Fibroblast of pulmonary artery (primary cell): Measurements from ENCODE around the gene CNOT9.

Source experiments
- DNase-seq: peaks from one replicate; pipeline ENCODE4 v3.0.0-alpha.2; 2010; ENCODE audit warnings: low read depth
- H3K4me3 ChIP-seq: replicated peaks from 2 replicates; pipeline ENCODE4 v1.5.1; 2011; ENCODE audit warnings: low read depth, mild to moderate bottlenecking, control low read depth, low read length, moderate library complexity
- TF ChIP-seq, protein P1 (sequence below): IDR thresholded peaks from 2 replicates; pipeline ENCODE4 v1.5.1; 2011; ENCODE audit warnings: mild to moderate bottlenecking, control low read depth, low read length, inconsistent platforms; ENCODE audit errors: missing control alignments

CNOT9 gene

DNA sequence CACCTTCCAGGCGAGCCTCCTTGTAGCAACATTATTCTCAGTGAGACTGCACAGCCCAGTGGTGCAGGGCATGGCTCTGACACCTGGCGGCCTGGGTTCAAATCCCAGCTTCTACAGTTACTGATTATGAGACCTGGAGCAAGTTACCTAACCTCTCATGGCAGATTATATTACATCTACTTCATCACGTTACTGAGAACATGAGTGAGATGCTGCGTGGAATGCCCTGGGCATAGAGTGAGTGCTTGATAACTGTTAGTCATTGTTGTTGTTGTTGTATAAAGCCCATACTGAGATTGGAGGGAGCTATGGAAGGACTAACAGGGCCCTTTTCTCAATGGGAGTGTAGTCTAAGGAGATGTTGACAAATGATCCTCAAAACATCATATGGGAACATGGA is 57.7 kb downstream of the CNOT9 start:
- DNase-seq = no peak
- TF ChIP-seq, protein P1, sequence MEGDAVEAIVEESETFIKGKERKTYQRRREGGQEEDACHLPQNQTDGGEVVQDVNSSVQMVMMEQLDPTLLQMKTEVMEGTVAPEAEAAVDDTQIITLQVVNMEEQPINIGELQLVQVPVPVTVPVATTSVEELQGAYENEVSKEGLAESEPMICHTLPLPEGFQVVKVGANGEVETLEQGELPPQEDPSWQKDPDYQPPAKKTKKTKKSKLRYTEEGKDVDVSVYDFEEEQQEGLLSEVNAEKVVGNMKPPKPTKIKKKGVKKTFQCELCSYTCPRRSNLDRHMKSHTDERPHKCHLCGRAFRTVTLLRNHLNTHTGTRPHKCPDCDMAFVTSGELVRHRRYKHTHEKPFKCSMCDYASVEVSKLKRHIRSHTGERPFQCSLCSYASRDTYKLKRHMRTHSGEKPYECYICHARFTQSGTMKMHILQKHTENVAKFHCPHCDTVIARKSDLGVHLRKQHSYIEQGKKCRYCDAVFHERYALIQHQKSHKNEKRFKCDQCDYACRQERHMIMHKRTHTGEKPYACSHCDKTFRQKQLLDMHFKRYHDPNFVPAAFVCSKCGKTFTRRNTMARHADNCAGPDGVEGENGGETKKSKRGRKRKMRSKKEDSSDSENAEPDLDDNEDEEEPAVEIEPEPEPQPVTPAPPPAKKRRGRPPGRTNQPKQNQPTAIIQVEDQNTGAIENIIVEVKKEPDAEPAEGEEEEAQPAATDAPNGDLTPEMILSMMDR = no peak
- H3K4me3 ChIP-seq = no peak overlapping the region

- TF ChIP-seq, protein P1 = no peak
- DNase-seq = no peak
Observed at GRCh38 chr2:218627939-218628338, 59.3 kb downstream of the CNOT9 start.

GRCh38 chr2:218631837-218632236 is 63.2 kb downstream of the CNOT9 start:
- peak; percentile 86 for DNase-seq
- H3K4me3 ChIP-seq = no peak overlapping the region
- TF ChIP-seq, protein P1 = no peak

More at GRCh38 chr2:218627939-218628338, 59.3 kb downstream of the CNOT9 start:
- H3K4me3 ChIP-seq = no peak overlapping the region

- TF ChIP-seq, protein P1 = no peak
- DNase-seq = no peak
- no peak overlapping the region for H3K4me3 ChIP-seq
Observed at GRCh38 chr2:218635719-218636118, 67.1 kb downstream of the CNOT9 start.

DNA sequence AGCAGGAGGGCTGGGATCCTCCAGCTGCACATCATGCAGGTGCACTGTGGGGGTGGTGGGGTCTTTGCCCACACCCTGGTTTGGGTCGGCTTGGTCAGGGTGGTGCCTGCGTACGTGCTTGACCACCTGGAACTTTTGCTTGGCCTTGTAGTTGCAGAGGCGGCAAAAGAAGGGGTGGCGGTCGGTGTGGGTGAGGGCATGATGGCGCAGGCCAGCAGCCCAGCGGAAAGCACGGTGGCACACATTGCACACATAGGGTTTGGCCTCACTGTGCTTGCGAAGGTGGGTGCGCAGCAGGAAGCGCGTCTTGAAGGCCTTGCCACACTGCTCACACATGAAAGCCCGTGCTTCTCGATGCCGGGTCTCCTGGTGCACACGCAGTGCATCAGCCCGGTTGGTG is 69.7 kb downstream of the CNOT9 start:
- TF ChIP-seq, protein P1 = no peak

GRCh38 chr2:218642121-218642656 is 73.5 kb downstream of the CNOT9 start:
- no peak overlapping the region for H3K4me3 ChIP-seq
- no peak for DNase-seq
- TF ChIP-seq, protein P1 = no peak

More for the DNA sequence above, 69.7 kb downstream of the CNOT9 start:
- no peak for DNase-seq
- H3K4me3 ChIP-seq = no peak overlapping the region

DNA sequence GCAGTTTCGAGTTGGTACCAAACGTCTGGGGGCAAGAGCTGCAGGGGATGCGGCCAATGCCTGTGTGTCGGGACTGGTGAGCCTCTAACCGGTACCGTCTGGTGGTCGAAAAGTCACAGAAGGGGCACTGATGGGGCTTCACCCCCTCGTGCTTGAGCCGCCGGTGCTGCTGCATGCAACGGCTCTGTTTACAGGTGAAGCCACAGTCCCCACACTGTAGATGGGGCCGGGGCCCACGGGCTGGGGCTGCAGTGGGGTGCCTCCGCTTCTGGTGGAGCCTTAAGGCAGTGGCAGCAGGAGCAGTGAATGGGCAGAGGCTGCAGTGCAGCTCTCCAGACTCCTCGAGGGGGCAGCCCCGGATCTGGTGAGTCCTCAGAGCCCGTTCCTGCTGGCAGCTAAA is 74.1 kb downstream of the CNOT9 start:
- H3K4me3 ChIP-seq = no peak overlapping the region
- no peak for DNase-seq
- TF ChIP-seq, protein P1 = no peak
